Right kidney (tissue), 1 donor: ENCODE measurements around the gene JKAMP.

ENCODE experiments used
- DNase-seq: peaks from one replicate; pipeline ENCODE4 v3.0.0-alpha.2; 2016

JKAMP gene

GRCh38 chr14:59537476-59537875, 53.2 kb downstream of the JKAMP start:
- DNase-seq, result no peak

GRCh38 chr14:59538936-59539335, 54.6 kb downstream of the JKAMP start:
- DNase-seq, result no peak

- DNase-seq, result no peak
Measured at GRCh38 chr14:59540852-59541251, 56.5 kb downstream of the JKAMP start.

- no peak for DNase-seq
Measured at GRCh38 chr14:59541731-59542130, 57.4 kb downstream of the JKAMP start.

- DNase-seq, result no peak
Measured at GRCh38 chr14:59543873-59544272, 59.6 kb downstream of the JKAMP start.

- no peak for DNase-seq
Measured at GRCh38 chr14:59547310-59547709, 63.0 kb downstream of the JKAMP start.
